GM18508 (cell line): Measurements from ENCODE around the gene IL1RAP.

Experiments used
- ATAC-seq: cut with Tn5 transposase; IDR thresholded peaks from one replicate; pipeline ENCODE4 v1.9.1; 2021; ENCODE audit warnings: moderate number of reproducible peaks; ENCODE audit not compliant: insufficient read depth, unreplicated experiment

Gene IL1RAP

DNA sequence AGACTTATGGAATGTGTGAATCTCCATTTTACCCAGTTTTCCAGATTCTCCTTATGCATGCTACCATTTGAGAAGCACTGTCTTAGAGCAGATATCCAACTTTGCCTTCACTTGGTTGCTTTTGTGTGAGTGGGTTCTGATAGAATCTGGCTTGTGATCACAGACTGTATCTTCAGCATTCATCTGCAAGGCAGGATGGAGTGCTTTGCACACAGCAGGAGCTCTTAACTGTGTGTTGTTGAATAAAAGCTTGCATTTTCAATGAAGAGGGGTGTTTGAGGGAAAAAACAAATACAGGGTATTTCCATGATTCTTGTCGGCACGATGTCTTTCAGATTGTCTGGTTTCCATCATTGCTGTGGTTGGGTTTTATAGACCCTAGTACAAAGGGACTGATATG, 24.4 kb downstream of the IL1RAP start:
- no peak for ATAC-seq

DNA sequence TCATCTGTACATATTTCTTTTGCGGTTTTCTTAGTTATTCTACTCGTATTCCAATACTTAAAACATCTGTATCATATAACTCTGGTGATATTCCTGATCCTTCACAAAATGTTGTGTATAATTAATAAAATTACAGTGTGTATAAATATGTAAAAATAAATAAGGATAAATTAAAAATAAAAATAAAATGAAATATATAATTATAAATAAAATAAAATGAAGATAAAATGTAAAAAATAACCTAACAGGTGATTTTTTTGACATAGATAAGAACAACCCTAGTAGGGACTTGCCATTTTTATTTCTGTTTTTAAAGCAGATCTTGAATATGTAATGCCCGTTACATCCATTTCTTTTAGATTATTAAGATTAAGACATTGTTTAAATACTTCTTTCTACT, 25.6 kb downstream of the IL1RAP start:
- ATAC-seq = no peak

DNA sequence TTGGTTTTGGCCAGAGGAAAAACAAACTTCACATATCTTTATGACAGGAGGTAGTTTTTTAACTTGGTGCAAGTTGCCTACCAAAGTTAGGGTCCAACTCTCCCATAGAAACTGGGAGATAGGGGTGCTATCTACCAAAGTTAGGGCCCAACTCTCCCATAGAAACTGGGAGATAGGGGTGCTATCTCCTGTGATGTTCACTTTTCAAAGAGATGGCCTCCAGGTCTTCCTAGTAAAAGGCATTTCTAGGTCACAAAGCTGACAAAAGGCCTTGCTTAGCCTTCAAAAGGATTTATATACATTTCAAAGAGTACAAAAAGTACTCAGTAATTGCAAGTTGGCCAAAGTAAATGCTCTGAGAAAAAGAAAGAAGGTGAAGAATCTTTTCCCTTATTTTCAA, 27.1 kb downstream of the IL1RAP start:
- no peak for ATAC-seq

DNA sequence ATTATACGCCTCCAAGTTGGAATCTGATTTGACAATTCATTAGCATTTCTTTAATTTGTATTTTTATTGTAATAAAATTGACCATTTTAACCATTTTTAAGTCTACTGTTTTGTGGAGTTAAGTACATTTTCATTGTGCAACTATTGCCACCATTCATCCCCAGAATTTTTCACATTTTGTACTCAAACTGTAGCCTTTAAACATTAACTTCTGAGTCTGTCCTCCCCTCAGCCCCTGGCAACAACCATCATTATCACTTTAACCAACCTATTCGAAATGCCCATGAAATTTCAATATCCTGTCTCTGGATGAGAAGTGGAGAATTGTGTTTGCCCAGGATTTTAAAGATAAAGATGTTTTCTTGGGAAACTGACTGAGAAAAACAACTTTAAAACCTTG, 27.7 kb downstream of the IL1RAP start:
- ATAC-seq = no peak

DNA sequence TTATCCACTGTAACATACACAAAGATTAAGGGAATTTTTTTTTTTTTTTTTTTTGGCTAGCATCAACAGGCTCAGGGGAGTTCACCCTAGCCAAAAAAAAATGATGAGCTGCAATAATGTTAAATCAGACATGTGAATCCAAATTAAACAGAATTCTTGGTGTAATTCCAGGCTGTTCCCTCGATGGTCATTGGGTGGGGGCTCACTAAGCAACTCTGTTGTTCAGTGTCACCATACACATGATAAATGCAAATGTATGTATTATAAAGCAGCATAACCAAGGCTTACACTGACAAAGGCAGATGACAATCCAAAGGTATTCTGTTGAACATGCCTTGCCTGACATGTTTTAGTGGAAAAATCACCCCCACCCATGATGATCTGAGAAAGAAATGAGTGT, 29.0 kb downstream of the IL1RAP start:
- no peak for ATAC-seq

DNA sequence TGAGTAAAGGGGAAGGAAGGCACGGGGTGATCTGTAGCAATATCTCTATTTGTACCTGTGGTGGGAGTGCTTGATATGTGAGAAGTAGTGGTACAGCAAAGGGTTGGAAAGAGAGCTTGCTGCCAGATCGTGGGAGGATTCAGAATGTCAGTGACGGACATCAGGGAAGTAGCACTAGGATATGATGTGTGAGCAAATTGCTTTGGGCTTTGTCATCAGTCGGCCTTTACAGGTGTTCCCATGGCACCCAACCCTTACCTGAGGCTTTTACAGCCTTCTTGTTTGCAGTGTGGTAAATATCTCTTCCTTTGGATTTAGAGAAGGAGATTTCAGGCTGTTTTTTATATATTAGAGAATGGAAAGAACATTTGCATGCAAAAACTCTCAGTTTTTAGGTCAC, 29.8 kb downstream of the IL1RAP start:
- ATAC-seq = no peak

DNA sequence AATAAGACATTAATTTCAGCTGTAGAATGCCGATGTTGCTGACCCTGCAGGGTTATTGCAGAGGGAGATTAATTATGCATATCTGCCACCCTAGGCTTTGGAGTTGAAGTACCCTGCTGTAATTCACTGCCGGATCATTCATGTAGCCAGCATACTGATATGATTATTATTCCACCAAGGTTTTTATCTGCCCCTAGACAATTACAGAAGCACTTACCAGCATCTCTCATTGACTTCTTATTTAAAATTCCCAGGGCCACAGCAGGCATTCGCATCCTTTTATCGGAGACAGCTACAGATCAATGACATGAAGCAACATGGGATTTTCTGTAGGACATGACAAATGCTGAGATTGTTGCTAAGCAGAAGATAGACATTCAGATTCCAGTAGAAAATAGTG, 31.3 kb downstream of the IL1RAP start:
- ATAC-seq = no peak

DNA sequence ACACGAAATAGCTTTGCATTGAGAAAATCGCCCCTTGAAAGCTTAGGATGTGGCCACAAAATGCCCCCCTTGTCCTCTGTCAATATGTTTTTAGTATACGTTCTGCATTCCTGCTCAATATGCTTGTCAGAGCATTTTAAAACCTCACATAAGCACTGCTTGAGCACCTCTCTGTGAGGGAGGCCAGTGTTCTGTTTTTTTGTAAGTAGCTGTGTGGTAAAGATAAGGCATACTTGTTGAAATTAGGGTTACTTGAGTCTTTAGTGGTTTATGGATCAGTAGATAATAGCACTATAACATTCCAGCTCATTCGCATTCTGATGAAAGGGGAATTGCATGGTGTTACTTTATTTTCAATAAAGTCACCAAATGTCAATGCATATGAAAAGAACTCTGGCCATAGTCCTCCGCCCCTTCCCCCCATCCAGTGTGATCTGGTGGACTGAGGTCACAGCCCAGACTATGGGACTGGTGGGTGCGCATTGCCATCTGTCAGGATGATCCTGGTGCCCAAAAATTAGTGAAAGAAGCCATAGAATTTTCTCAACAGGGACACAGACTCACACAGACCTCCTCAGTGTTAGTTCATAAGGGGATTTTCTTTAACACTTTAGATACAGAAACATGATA, 33.1 kb downstream of the IL1RAP start:
- ATAC-seq = no peak

DNA sequence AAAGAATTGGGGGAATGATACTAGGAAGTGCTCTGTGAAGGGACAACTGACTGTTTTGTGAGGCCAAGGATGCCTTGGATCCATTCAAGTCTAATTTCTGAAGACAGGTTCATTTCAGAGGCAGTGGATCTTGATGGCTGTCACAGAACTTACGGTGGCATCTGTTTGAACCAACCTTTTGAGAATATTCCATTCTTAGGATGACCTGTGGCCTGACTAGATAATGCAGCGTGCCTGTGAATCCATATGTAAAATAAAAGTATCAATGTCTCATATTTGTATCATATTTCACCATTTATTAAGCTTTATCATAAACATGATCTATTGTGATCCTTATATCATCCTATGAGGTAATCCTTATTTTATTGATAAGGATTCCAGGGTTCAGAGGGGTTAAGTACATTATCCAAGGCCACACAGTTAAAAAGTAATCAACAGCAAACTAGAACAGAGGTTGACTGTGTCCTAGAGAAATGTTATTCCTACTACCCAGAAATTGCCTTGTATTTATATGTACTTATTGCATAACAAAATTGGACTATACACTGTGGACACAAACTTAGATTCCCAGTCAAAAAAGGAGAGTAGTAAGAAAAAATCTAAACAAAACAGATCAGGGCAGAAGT, 34.3 kb downstream of the IL1RAP start:
- ATAC-seq = no peak

DNA sequence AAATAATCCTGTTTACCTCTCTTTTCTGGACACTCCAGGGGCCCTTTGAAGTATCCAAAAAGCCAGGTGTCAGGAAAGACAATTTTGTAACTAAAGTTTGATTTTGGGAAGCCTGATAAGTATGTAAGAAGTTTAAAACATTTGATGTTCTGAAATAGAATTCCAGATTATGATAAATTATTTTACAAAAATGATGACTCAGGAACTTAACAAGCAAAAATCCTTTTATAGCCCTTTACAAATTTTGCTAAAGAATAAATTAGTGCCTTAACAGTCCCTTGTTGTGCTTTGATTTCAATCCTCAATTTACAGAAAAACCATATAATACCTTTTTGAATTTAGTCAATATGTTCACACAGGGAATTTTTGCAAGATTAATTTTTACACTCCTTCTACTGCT, 38.1 kb downstream of the IL1RAP start:
- ATAC-seq = no peak

DNA sequence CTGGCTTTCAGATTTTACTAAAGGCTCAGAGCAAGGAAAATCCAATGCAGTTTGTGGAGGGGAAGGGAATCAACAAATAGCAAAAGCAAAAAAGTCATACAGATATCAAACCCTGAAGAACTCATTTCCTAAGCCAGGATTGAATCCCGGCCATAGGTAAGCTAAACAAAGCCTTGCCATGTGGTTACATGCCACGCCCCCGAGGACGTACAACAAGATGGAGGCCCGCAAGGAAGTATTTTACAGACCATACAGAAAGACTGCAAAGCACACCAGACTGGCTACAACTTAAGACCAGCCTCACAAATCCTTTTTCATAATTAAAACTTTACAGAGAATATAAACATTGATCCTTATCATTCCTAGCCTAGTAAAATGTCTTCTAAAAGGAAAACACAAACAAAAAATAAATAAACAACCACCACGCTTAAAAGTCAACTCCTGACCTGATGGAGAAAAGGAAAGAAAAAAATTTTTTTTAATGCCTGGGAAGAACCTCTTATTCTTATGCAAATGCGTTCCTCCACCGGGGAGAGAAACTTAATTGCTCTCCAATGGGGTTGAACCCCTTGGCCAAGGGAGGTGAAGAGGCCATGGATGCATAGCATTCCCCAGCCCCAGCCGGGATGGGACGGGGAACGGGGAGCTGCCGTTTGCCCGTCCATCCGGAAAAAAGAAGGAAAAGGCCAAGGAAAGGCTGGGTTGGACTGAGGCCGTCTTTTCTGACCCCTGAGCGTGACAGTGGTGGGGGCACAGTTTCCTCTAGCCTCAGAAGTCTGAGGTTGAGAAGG, 39.3 kb downstream of the IL1RAP start:
- no peak for ATAC-seq

DNA sequence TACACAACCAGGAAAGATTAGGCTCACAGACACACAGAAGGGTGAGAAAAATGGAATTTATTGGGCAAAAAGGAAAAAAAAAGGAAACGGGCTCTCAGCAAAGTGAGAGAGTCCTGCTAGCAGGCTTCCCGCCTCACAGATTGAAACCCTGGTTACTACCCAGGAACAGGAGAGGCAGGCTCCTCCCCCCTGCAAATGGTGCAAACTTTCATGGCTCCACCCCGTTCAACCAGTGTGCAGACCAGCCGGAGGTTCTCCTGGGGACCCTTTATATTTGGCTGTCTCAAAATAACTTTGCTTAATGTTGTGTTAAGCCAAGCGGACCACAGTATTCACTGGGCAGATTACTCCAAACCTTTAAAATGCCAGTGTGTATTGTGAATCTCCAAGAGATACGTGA, 40.3 kb downstream of the IL1RAP start:
- no peak for ATAC-seq

DNA sequence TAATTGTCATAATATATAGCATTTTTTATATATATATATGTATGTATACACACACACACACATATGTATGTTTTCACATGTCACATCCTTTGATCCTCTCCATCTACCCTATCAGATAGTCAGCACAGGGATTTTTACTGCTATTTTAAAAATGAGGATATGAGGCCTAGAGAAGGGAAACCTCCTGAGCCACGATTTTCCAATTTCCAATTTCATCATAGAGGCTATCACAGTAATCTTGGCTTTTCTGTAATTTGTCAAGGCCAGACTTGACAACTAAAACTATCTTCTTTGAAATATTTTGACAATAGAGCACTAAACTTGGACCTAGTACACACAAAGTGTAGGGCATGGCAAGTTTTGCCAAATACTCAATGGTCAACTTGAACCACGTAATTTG, 42.5 kb downstream of the IL1RAP start:
- no peak for ATAC-seq

DNA sequence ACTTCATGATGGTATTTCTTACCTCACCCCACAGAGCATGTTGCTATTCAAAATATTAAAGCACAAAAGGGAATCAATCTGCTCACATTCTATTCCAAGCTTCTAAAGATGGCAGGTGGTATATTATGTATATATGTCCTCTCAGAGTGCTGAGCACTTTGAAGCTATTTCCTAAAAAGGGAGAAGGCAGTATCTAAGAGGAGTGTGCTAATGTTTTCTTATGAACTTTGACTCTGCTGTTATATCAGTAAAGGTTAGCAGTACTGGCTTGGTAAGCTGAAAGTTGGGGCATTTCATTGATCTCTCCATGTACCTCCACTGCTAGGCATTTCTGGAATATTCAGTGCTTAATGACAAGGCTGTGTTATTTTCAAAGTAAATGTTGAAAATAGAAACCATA, 43.4 kb downstream of the IL1RAP start:
- no peak for ATAC-seq

DNA sequence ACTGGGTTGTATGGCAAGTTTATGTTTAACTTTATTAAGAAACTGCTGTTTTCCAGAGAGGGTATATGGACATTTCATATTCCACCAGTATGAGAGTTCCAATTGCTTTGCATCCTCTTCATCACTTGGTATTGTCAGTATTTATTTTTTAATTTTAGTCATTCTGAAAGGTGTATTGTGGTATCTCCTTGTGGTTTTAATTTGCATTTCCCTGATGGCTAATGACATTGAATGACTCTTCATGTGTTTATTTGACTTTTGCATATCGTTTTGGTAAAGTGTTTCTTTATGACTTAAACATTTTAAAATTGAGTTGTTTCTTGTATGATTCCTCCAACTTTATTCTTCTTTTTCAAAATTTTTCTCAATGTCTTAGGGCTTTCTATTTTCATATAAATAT, 44.4 kb downstream of the IL1RAP start:
- no peak for ATAC-seq

DNA sequence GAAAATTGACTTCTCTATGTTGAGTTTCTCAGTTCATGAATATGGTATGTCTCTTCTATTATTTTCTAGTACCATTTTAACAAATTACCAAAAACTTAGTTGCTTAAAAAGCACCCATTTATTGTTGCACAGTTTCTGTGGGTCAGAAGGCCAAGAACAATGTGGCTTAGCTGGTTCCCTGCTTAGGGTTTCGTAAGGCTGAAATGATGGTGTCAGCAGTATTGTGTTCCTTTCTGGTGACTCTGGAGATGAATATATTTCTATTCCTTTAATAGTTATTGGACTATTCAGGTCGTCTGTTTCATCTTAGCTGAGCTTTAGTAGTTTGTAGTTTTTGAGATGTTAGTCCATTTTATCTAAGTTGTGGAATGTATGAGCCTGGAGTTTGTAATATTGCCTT, 44.9 kb downstream of the IL1RAP start:
- ATAC-seq = no peak

DNA sequence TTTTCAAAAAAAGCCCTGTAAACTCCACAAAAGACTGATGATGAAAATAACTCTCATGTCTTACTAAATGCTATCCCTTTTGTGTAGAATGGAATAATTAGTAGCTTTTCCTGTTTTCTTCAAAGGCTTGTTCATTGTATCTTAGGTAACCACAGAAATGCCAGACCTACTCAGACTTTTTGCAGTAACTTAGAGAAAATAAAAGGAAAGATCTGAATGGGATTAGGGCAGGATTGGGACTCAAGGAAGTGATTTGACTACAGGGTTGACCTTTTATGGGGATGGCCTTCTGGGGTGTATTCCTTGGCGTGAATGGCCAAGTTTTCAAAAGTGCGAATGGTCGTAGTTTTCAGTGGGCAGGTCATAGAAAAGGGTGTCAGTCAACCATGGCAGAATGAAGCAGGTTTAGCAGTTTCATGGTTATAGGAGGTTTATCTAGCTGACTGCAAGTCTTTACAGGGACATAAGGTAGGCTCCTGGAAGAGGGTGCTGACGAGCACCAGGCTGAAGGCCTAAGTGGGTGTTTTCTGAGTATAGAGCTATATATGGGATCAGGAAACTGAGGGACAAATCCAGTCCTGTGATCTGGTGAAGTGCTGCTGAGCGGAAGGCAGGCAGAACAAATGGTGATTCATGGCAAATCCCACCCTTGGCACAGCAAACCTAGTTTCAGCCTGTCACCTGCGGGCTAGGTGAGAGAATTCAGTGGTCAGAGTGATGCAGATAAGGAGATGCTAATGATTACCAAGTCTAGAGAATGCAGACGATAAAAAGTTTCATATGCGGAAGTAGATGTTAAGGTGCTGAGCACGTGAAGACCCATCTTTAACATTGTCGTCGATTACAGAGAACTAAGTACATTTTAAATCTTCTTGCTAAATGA, 46.4 kb downstream of the IL1RAP start:
- ATAC-seq = no peak

DNA sequence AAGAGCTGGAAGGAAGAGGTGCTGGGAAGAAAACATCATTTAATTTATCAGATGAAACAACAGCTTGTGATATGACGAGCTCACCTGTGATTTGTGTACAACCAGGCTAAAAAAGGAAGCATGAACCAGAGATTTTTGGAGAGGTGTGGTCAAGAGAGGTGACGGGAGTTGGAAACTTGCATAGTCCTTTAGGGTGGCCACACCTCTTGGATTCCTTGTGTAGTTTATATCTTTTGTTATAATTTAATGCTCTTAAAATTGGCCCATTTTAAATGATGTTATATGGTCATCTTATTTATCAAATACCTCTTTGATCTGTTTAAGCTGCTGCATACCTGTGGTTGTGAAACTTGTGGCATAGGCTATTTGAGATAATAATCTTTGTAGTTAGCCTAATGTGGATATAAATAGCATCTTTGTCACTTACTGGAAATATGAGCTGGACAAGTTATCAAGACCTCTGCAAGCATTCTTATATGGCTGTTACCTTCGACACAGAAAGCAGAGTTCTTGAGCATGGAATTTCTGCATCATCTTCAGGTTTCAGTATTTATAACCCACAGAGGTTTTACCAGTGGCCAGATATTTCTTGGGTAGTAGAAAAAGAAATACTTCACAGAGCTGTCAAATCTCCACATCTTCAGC, 49.1 kb downstream of the IL1RAP start:
- no peak for ATAC-seq

DNA sequence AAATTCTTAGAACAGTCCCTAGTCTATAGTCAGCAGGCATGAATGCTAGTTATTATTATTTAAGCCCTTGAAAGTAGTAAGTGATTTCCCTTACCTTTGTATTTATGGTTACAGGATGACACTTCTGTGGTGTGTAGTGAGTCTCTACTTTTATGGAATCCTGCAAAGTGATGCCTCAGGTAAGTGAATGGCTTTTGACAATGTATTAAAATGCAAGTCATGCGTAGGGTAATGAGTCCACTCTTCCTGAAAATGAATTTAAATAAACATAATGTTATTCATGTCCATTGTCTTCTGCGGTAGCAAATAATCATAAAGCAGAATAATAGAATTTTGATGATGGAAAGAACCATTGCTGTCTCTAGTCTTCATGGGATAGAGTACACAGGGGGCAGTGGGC, 50.3 kb downstream of the IL1RAP start:
- no peak for ATAC-seq
